H9 (cell line): ENCODE measurements around the gene CREB3L2. TPM values are rescaled to one million over a fixed set of nuclear protein-coding genes. Genes with fewer than 3 reads are reported as not detected.

Experiments
- DNase-seq: peaks from one replicate; pipeline ENCODE4 v3.0.0-alpha.2; 2017
- H2AFZ ChIP-seq: one replicate; pipeline ENCODE4 v1.6.1; 2013; ENCODE audit warnings: mild to moderate bottlenecking, low read length, control low read depth, moderate library complexity
- H2AK5ac ChIP-seq: 2 replicates; pipeline ENCODE4 v1.6.1; 2013; ENCODE audit warnings: low read length, control low read depth, mixed read lengths; ENCODE audit not compliant: insufficient read length
- H2BK120ac ChIP-seq: one replicate; pipeline ENCODE4 v1.6.1; 2013; ENCODE audit warnings: low read depth, mild to moderate bottlenecking, low read length, control low read depth, inconsistent platforms; ENCODE audit not compliant: poor library complexity, severe bottlenecking
- H2BK12ac ChIP-seq: 2 replicates; pipeline ENCODE4 v1.6.1; 2013; ENCODE audit warnings: low read length, control low read depth, mixed read lengths, low read depth; ENCODE audit not compliant: insufficient read length
- H2BK15ac ChIP-seq: 2 replicates; pipeline ENCODE4 v1.6.1; 2013; ENCODE audit warnings: low read depth, low read length, control low read depth
- H2BK20ac ChIP-seq: one replicate; pipeline ENCODE4 v1.6.1; 2013; ENCODE audit warnings: low read depth, mild to moderate bottlenecking, low read length, control low read depth, inconsistent platforms; ENCODE audit not compliant: poor library complexity, severe bottlenecking
- H2BK5ac ChIP-seq: 2 replicates; pipeline ENCODE4 v1.6.1; 2013; ENCODE audit warnings: low read length, control low read depth, mixed read lengths; ENCODE audit not compliant: insufficient read length
- H3K14ac ChIP-seq: 2 replicates; pipeline ENCODE4 v1.6.1; 2013; ENCODE audit warnings: low read length, control low read depth; ENCODE audit not compliant: insufficient read depth
- H3K18ac ChIP-seq: 2 replicates; pipeline ENCODE4 v1.6.1; 2013; ENCODE audit warnings: low read depth, mild to moderate bottlenecking, mixed read lengths, low read length, control low read depth; ENCODE audit not compliant: insufficient read length
- H3K23ac ChIP-seq: 2 replicates; pipeline ENCODE4 v1.6.1; 2013; ENCODE audit warnings: low read length, control low read depth, mixed read lengths, low read depth; ENCODE audit not compliant: insufficient read length
- H3K23me2 ChIP-seq: 2 replicates; pipeline ENCODE4 v1.6.1; 2013; ENCODE audit warnings: low read depth, mild to moderate bottlenecking, mixed read lengths, low read length, control low read depth; ENCODE audit not compliant: insufficient read length, poor library complexity, severe bottlenecking
- H3K27ac ChIP-seq: 2 replicates; pipeline ENCODE4 v1.5.1; 2013; ENCODE audit warnings: low read length, control low read depth, mixed read lengths, low read depth; ENCODE audit not compliant: insufficient read length
- H3K27me3 ChIP-seq: 2 replicates; pipeline ENCODE4 v1.6.1; 2013; ENCODE audit warnings: low read length, control low read depth, inconsistent platforms; ENCODE audit not compliant: insufficient read depth
- H3K4ac ChIP-seq: 2 replicates; pipeline ENCODE4 v1.6.1; 2013; ENCODE audit warnings: low read depth, mild to moderate bottlenecking, control low read depth, inconsistent platforms, low read length, moderate library complexity
- H3K4me1 ChIP-seq: 2 replicates; pipeline ENCODE4 v1.6.1; 2013; ENCODE audit warnings: low read length, control low read depth, inconsistent platforms; ENCODE audit not compliant: insufficient read depth
- H3K4me2 ChIP-seq: 2 replicates; pipeline ENCODE4 v1.6.1; 2013; ENCODE audit warnings: low read length, control low read depth, mixed read lengths; ENCODE audit not compliant: insufficient read length, insufficient read depth
- H3K56ac ChIP-seq: 2 replicates; pipeline ENCODE4 v1.6.1; 2013; ENCODE audit warnings: low read depth, mild to moderate bottlenecking, mixed read lengths, low read length, control low read depth; ENCODE audit not compliant: insufficient read length
- H3K79me1 ChIP-seq: 2 replicates; pipeline ENCODE4 v1.6.1; 2013; ENCODE audit warnings: low read depth, mild to moderate bottlenecking, moderate library complexity, low read length, control low read depth, inconsistent platforms; ENCODE audit not compliant: insufficient read depth, poor library complexity, severe bottlenecking
- H3K79me2 ChIP-seq: 2 replicates; pipeline ENCODE4 v1.6.1; 2013; ENCODE audit warnings: low read length, control low read depth, inconsistent platforms; ENCODE audit not compliant: insufficient read depth
- H3K9ac ChIP-seq: 2 replicates; pipeline ENCODE4 v1.6.1; 2013; ENCODE audit warnings: low read length, control low read depth, mixed read lengths; ENCODE audit not compliant: insufficient read length; ENCODE audit errors: extremely low read depth
- H3K9me3 ChIP-seq: one replicate; pipeline ENCODE4 v1.6.1; 2013; ENCODE audit warnings: low read depth, low read length, inconsistent platforms; ENCODE audit not compliant: control insufficient read depth
- H3T11ph ChIP-seq: one replicate; pipeline ENCODE4 v1.6.1; 2013; ENCODE audit warnings: mild to moderate bottlenecking, low read length, control low read depth, inconsistent platforms
- H4K20me1 ChIP-seq: one replicate; pipeline ENCODE4 v1.6.1; 2013; ENCODE audit not compliant: control insufficient read depth, insufficient read length, insufficient read depth
- H4K5ac ChIP-seq: 2 replicates; pipeline ENCODE4 v1.6.1; 2013; ENCODE audit warnings: low read depth, mild to moderate bottlenecking, mixed read lengths, low read length, control low read depth; ENCODE audit not compliant: insufficient read length
- H4K8ac ChIP-seq: replicated peaks from 2 replicates; pipeline ENCODE4 v1.6.1; 2013; ENCODE audit warnings: low read length, control low read depth, mixed read lengths, low read depth; ENCODE audit not compliant: insufficient read length
- H4K91ac ChIP-seq: 2 replicates; pipeline ENCODE4 v1.6.1; 2013; ENCODE audit warnings: low read depth, mild to moderate bottlenecking, moderate library complexity, mixed read lengths, low read length, control low read depth; ENCODE audit not compliant: insufficient read length
- H3K27ac Mint-ChIP-seq, 3 experiments: 2 replicates in 2 of 3; 3 replicates in 1 of 3; pipeline ENCODE4 v1.8.0; 2020 to 2021; ENCODE audit warnings: mixed read lengths in 3 of 3, mild to moderate bottlenecking in 1 of 3, moderate library complexity in 1 of 3
- H3K27me3 Mint-ChIP-seq: 2 replicates; pipeline ENCODE4 v1.8.0; 2021; ENCODE audit warnings: low read depth, mild to moderate bottlenecking, moderate library complexity, mixed read lengths
- H3K36me3 Mint-ChIP-seq, 3 experiments: 2 replicates in 2 of 3; 3 replicates in 1 of 3; pipeline ENCODE4 v1.8.0; 2020 to 2021; ENCODE audit warnings: low read depth in 3 of 3, mixed read lengths in 3 of 3; ENCODE audit not compliant: insufficient read depth in 1 of 3
- H3K4me1 Mint-ChIP-seq, 2 experiments: 2 replicates each; pipeline ENCODE4 v1.8.0; 2020; ENCODE audit warnings: mixed read lengths in 2 of 2
- H3K4me3 Mint-ChIP-seq, 2 experiments: 2 replicates in 1 of 2; 3 replicates in 1 of 2; pipeline ENCODE4 v1.8.0; 2020 to 2021; ENCODE audit warnings: mild to moderate bottlenecking in 2 of 2, mixed read lengths in 2 of 2, moderate library complexity in 1 of 2
- H3K9me3 Mint-ChIP-seq, 2 experiments: 2 replicates in 1 of 2; 3 replicates in 1 of 2; pipeline ENCODE4 v1.8.0; 2020; ENCODE audit warnings: mild to moderate bottlenecking in 2 of 2, mixed read lengths in 2 of 2, moderate library complexity in 1 of 2
- WGBS: extraction: QIAGEN DNeasy Blood & Tissue Kit; methylation state at CpG from one replicate; pipeline ENCODE4 v1.1.7; 2013; ENCODE audit warnings: missing lambda C conversion rate, low lambda C conversion rate, mixed read lengths; ENCODE audit not compliant: insufficient read length; ENCODE audit errors: extremely low coverage; 5-methylcytosine and 5-hydroxymethylcytosine counted together
- total RNA-seq: library from RNA; stranded (reverse); gene quantifications from 2 replicates; pipeline ENCODE4 v1.2.1, GENCODE V29; 2021
- TF ChIP-seq, protein P1 (sequence below): fragments of 200-600 bp; sonication (generic); conservative IDR thresholded peaks from 3 replicates; pipeline ENCODE4 v1.8.0; 2021; ENCODE audit warnings: antibody characterized with exemption, mild to moderate bottlenecking

The CREB3L2 gene
- total RNA-seq, 1 experiment from 2014 or later: 60.7 TPM

- Histone ChIP-seq H3K27me3 (no peaks in the 10 kb centered on the region), H4K8ac (no peak overlapping the region), H3K18ac (no peak overlapping the region), H3K9me3 (no peaks in the 10 kb centered on the region), H2BK20ac (no peak overlapping the region), H3T11ph (no peak overlapping the region), H2BK15ac (no peak overlapping the region), H4K5ac (no peak overlapping the region), H2AK5ac (no peak overlapping the region), H2BK12ac (no peak overlapping the region), H3K23ac (no peak overlapping the region), H2BK120ac (no peak overlapping the region), H3K4ac (no peak overlapping the region), H2AFZ (no peak overlapping the region), H3K14ac (no peak overlapping the region), H4K91ac (no peak overlapping the region), H3K79me1 (no peaks in the 10 kb centered on the region), H4K20me1 (no peaks in the 10 kb centered on the region), H3K79me2 (no peaks in the 10 kb centered on the region), H3K27ac (no peak overlapping the region), H3K9ac (no peak overlapping the region), H3K4me1 (peaks cover 2% of the 10 kb centered on the region; the same call in 1 of the 2 replicates), H3K4me2 (no peak overlapping the region), H3K56ac (no peak overlapping the region), H3K23me2 (no peaks in the 10 kb centered on the region), H2BK5ac (no peak overlapping the region)
- TF ChIP-seq, protein P1, sequence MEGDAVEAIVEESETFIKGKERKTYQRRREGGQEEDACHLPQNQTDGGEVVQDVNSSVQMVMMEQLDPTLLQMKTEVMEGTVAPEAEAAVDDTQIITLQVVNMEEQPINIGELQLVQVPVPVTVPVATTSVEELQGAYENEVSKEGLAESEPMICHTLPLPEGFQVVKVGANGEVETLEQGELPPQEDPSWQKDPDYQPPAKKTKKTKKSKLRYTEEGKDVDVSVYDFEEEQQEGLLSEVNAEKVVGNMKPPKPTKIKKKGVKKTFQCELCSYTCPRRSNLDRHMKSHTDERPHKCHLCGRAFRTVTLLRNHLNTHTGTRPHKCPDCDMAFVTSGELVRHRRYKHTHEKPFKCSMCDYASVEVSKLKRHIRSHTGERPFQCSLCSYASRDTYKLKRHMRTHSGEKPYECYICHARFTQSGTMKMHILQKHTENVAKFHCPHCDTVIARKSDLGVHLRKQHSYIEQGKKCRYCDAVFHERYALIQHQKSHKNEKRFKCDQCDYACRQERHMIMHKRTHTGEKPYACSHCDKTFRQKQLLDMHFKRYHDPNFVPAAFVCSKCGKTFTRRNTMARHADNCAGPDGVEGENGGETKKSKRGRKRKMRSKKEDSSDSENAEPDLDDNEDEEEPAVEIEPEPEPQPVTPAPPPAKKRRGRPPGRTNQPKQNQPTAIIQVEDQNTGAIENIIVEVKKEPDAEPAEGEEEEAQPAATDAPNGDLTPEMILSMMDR: no peak
- Mint-ChIP-seq H3K4me1 (peaks cover 19 to 39% of the 10 kb centered on the region in 2 experiments), H3K27ac (no peak overlapping the region), H3K9me3 (peaks cover 9 to 10% of the 10 kb centered on the region in 2 experiments), H3K27me3 (no peaks in the 10 kb centered on the region), H3K4me3 (no peak overlapping the region), H3K36me3 (peaks cover 4 to 13% (median 9%) of the 10 kb centered on the region in 3 experiments)
- DNase-seq: no peak
- WGBS: no CpG with 5 or more reads among the region's 1 CpG
These were observed 16.1 kb upstream of the CREB3L2 start for GRCh38 chr7:138017992-138018391.
